ENCODE measurements around the gene KCTD1. TPM values are rescaled to one million over a fixed set of nuclear protein-coding genes. Genes with fewer than 3 reads are reported as not detected.

Gene KCTD1
- total RNA-seq, 1 donor from 2014 or later, result 1.3 TPM

DNA sequence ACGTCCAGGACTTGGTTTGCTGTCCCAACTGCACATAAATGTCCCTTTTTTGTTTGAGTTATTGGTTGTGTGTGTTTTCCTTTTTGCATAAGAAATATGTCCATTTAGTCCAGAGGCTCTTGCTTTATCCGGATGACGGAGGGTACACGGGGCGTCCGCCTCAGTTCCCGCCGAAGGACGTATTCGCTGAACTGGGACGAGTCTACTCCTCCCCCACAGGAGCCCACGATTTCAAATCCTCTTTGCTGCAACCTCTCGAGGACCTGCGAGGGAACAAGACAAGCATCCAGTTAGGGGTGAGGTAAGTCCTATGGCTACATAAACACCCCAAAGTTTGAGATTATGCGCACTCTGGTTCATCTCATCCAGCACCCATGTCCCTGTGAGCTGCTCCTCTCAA, 92.7 kb downstream of the KCTD1 start:
- no peaks in the 10 kb centered on the region for H3K27me3 ChIP-seq
- peaks cover 0 to 22% of the 10 kb centered on the region in 2 donors for H3K36me3 ChIP-seq
- no peak overlapping the region for H3K4me3 ChIP-seq
- intact Hi-C loops (cut with DNase I), result no loop called here
- H3K27ac ChIP-seq, result no peak overlapping the region
- DNase-seq (ENCODE audit: low spot score in 2 of 2), result no peak
- H3K9me3 ChIP-seq, result no peaks in the 10 kb centered on the region
- no peak for TF ChIP-seq CTCF (IDR thresholded peaks at IDR 0.05)
- no peaks in the 10 kb centered on the region for H3K4me1 ChIP-seq

GRCh38 chr18:26454616-26455015, 93.7 kb downstream of the KCTD1 start:
- TF ChIP-seq CTCF (IDR thresholded peaks at IDR 0.05), result no peak
- no peak overlapping the region for H3K4me3 ChIP-seq
- H3K36me3 ChIP-seq, result peaks cover 0 to 21% of the 10 kb centered on the region in 2 donors
- no peak overlapping the region for H3K27ac ChIP-seq
- no peaks in the 10 kb centered on the region for H3K27me3 ChIP-seq
- H3K9me3 ChIP-seq, result no peaks in the 10 kb centered on the region
- no peaks in the 10 kb centered on the region for H3K4me1 ChIP-seq
- DNase-seq (ENCODE audit: low spot score in 2 of 2), result no peak
- intact Hi-C loops (cut with DNase I), result no loop called here

- intact Hi-C loops (cut with DNase I), result no loop called here
- Histone ChIP-seq H3K9me3 (no peaks in the 10 kb centered on the region), H3K4me1 (no peaks in the 10 kb centered on the region), H3K36me3 (peaks cover 0 to 17% of the 10 kb centered on the region in 2 donors), H3K4me3 (no peak overlapping the region), H3K27me3 (no peaks in the 10 kb centered on the region), H3K27ac (no peak overlapping the region)
- TF ChIP-seq CTCF (IDR thresholded peaks at IDR 0.05), result no peak
- DNase-seq (ENCODE audit: low spot score in 2 of 2), result no peak
These were observed 94.2 kb downstream of the KCTD1 start for GRCh38 chr18:26454192-26454591.

GRCh38 chr18:26453386-26453901, 94.9 kb downstream of the KCTD1 start:
- no peak overlapping the region for H3K27ac ChIP-seq
- intact Hi-C loops (cut with DNase I), result no loop called here
- H3K9me3 ChIP-seq, result no peaks in the 10 kb centered on the region
- no peak for DNase-seq (ENCODE audit: low spot score in 2 of 2)
- no peak for TF ChIP-seq CTCF (IDR thresholded peaks at IDR 0.05)
- H3K27me3 ChIP-seq, result no peaks in the 10 kb centered on the region
- H3K4me1 ChIP-seq, result no peaks in the 10 kb centered on the region
- H3K36me3 ChIP-seq, result peaks cover 0 to 15% of the 10 kb centered on the region in 2 donors
- no peak overlapping the region for H3K4me3 ChIP-seq

DNA sequence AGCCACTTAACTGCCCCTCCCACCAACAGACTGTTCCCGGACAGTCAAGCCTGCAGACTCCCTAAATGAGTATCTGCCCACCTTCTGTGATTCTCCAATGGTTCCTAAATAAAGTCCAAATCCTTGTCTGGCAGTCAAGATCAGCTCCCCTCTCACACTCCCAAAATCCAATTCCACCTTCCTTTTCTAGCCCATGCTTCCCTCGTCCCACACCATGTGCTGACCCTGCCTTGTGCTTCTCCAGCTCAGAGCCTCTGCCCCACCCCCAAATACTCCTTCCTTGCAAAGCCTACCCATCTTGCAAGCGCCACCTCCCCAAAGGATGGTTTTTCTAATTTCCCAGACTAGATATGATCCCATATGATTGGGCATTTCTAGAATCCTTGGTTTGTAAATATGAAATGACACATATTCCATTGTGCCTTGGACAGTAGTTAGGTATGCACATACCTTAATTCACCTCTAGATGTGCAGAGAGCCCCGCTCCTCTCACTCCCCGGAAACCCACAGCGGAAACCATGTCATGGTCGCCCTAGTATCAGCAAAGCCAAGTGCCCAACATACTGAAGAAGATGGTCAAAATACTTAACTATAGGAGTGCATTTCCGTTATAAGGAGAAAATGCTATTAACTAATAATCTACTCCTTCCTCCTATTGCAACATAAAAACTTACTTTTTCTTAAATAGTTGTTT, 97.2 kb downstream of the KCTD1 start:
- Histone ChIP-seq H3K36me3 (peaks cover 0 to 15% of the 10 kb centered on the region in 2 donors), H3K27ac (no peak overlapping the region), H3K4me3 (no peak overlapping the region), H3K27me3 (no peaks in the 10 kb centered on the region), H3K4me1 (no peaks in the 10 kb centered on the region), H3K9me3 (no peaks in the 10 kb centered on the region)
- intact Hi-C loops (cut with DNase I), result no loop called here
- no peak for TF ChIP-seq CTCF (IDR thresholded peaks at IDR 0.05)
- DNase-seq (ENCODE audit: low spot score in 2 of 2), result no peak
